Head of caudate nucleus (tissue), 42 donors: ENCODE data around the gene PRKCZ.
"Not testable (repeated sequence)": the region's sequence is repeated elsewhere in the genome, so short reads cannot be mapped to it uniquely, and the experiment has no call there.

Experiments
- DNase-seq, 42 donors: peaks; one replicate each; pipeline versions ENCODE4 v3.0.0 to v3.0.0-alpha.2; 2020 to 2021; ENCODE audit warnings: mixed read lengths in 7 of 42
- intact Hi-C: fragments of 100-400 bp; cut with DNase I; formaldehyde crosslinking; loops from one replicate; pipeline ENCODE4 v1.15.0; 2022

Gene PRKCZ

DNA sequence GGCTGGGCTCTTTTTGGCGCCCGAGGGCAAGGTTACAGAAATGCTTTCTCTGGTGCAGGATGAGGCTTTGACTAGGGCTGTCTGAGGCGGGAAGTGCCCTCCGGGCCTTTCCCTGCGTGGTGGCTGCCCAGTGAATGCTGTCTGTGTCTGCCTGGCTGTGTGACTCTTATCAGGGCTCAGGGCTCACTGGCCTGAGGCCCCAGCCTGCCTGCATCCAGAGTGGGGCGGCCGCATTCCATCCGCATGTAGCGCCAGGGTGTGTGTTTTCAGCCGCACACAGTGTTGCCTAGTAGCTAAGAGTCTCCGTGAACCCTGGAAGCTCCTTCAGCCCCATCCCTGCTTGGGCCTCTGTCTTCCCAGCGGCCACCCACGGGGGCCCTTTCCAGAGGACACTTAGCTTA, 85.2 kb downstream of the PRKCZ start:
- DNase-seq = peak in 17 of 42 donors; percentile 13 to 64 (median 49)
- intact Hi-C loops = no loop called here

GRCh38 chr1:2135941-2136340, 85.7 kb downstream of the PRKCZ start:
- intact Hi-C loops = no loop called here
- DNase-seq = peak in 8 of 42 donors; percentile 2 to 42 (median 25)

DNA sequence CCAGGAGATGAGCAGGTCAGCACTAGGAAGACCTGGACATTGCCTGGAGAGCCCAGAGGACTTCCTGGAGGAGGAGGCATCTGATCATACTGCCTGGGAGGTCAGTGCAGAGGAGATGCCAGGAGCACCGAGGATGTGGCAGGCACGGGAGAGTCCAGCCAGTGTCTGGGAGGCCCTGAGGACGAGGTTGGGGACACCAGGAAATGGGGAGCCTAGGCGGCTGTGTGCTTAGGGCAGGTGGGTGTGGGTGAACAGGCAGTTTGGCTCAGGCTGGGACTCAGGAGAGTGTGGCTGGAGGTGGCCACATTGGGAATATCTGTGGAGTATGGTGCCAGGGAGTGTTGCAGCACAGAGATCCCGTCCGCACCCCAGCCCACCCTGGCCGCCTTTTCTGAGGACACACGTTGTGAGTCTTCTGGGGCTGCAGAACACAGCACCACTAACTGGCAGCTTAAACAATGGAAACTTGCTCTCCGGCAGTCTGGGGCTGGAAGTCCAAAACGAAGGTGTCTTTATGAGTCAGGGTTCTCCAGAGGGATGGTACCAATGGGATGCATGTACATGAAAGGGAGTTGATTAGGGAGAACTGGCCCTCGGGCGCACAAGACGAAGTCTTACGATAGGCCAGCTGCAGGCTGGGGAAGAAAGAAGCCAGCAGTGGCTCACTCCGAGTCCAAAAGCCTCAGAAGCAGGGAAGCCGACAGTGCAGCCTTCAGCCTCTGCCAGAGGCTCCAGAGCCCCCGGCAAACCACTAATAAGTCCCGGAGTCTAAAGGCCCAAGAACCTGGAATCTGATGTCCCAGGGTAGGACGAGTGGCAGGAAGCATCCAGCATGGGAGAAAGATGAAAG, 86.4 kb downstream of the PRKCZ start:
- intact Hi-C loops = no loop called here
- peak in 12 of 42 donors; percentile 1 to 43 (median 20) for DNase-seq

DNA sequence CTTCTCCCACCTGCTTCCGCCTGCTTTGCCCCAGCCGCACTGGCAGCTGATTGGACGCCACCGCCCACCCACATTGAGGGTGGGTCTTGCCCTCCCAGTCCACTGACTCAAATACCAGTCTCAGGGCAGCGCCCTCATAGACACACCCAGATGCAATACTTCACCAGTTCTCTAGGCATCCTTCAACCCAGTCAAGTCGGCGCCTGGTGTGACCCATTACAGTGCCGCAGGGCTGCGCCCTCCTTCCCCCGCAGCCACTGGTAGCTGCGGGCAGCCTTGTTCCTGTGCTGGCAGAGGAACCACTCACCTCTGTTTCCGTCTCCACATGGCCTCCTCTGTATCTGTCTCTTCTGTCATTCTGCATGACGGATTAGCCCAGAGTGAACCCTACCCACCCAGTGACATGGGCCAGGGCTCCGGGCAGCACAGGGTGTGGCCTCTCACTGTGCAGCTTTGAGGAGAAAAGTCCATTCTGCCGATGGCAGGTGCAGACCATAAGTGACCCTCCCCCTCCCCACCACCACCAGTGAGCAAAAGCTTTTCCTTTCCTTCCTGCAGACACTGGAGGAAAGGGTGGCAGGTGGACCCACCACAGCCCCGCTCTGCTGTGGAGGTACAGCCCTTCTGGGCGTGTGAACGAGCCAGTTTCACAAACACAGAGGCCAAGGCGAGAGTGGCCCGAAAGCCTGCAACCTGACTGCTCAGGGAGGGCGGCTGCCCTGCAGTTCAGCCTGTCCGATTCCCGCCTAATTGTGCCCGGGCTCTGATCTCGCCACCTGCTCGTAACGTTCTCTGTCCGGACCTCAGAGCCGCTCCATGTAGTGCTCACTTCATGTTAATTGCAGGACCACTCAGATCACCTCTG, 87.3 kb downstream of the PRKCZ start:
- intact Hi-C loops = no loop called here
- peak in 10 of 42 donors; percentile 7 to 46 (median 26) for DNase-seq

DNA sequence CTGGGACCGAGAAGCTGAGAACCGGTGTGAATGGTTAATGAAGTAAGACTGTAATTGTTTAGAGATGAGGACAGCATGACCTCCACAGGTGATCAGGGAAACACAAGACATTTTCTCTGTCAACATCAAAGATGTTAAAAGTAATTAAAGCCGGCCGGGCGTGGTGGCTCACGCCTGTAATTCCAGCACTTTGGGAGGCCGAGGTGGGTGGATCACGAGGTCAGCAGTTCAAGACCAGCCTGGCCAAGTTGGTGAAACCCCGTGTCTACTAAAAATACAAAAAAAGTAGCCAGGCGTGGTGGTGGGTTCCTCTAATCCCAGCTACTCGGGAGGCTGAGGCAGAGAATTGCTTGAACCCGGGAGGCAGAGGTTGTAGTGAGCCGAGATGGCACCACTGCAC, 88.9 kb downstream of the PRKCZ start:
- peak in 7 of 42 donors; percentile 2 to 37 (median 20) for DNase-seq
- intact Hi-C loops = not testable (repeated sequence)

DNA sequence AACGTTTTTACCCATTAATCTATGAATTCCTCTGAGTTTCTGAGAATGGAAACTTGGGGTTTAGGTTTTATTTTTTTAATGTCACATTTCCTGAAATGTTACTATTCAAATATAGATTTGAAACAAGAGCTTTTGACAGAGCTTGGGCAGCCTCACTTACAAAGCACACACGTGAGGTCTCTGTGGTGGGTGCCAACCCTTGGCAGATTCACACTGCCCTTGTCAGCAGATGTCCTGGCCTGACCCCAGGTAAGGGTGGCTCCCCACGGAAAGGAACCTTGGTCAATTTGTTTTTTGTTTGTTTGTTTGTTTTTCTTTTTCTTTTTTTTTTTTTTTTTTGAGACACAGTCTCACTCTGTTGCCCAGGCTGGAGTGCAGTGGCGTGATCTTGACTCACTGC, 90.8 kb downstream of the PRKCZ start:
- intact Hi-C loops = no loop called here
- peak in 9 of 42 donors; percentile 1 to 37 (median 14) for DNase-seq

- intact Hi-C loops = no loop called here
- peak in 4 of 42 donors; percentile 1 to 26 (median 10) for DNase-seq
Measured at GRCh38 chr1:2143814-2144500, 93.7 kb downstream of the PRKCZ start.

DNA sequence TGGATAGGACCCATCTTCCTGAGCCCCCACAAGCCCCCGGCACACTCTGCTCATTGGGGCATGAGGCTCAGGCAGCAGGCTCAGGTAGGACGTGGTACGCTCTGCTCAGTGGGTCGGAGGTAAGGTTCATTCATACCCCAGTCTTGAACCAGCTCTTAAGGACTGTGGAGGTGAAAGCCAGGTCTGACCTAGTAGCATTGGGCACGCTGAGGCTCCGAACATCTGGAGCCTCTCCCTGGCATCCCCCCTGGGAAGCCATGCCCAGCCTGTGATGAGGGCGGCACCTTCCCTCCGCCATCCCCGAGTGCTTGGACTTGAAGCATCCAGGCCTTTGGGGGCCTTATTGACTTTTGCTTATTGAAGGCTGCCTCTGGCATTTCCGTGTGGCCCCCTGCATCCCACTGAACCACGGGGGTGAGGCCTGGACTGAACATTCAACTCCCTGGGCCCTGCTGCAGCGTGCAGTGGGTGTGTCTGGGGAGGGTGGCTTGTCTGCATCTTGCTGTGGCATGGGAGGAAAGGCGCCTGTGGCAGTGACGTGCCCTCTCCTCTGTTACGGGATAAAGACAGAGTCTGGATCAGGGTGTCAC, 94.4 kb downstream of the PRKCZ start:
- intact Hi-C loops = no loop called here
- peak in 4 of 42 donors; percentile 1 to 32 (median 12) for DNase-seq

- intact Hi-C loops = no loop called here
- peak in 4 of 42 donors; percentile 1 to 33 (median 4) for DNase-seq
Measured at GRCh38 chr1:2145946-2146835, 96.0 kb downstream of the PRKCZ start.

GRCh38 chr1:2146836-2147517, 96.8 kb downstream of the PRKCZ start:
- DNase-seq = peak in 2 of 42 donors; percentile 1 to 3
- intact Hi-C loops = no loop called here

- intact Hi-C loops = not testable (repeated sequence)
Measured at GRCh38 chr1:2147869-2148268, 97.7 kb downstream of the PRKCZ start.

GRCh38 chr1:2148691-2149090, 98.5 kb downstream of the PRKCZ start:
- intact Hi-C loops = no loop called here
- no peak for DNase-seq

More at GRCh38 chr1:2147869-2148268, 97.7 kb downstream of the PRKCZ start:
- DNase-seq = not testable (repeated sequence)

DNA sequence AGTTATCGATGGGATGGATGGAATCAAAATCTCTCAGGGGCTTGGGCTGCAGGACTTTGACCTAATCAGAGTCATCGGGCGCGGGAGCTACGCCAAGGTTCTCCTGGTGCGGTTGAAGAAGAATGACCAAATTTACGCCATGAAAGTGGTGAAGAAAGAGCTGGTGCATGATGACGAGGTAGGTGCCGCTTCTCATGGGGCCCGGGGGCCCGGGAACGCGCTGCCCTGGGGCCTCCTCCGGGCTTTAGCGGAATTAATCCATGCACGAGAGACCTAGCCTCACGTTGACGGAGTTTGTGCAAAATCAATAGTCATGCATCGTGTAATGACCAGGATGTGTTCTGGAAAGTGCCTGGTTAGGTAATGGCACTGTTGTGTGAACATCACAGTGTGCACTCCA, 100.6 kb downstream of the PRKCZ start:
- intact Hi-C loops = no loop called here
- DNase-seq = no peak

- DNase-seq = no peak
- intact Hi-C loops = no loop called here
Measured at GRCh38 chr1:2151252-2151651, 101.0 kb downstream of the PRKCZ start.

DNA sequence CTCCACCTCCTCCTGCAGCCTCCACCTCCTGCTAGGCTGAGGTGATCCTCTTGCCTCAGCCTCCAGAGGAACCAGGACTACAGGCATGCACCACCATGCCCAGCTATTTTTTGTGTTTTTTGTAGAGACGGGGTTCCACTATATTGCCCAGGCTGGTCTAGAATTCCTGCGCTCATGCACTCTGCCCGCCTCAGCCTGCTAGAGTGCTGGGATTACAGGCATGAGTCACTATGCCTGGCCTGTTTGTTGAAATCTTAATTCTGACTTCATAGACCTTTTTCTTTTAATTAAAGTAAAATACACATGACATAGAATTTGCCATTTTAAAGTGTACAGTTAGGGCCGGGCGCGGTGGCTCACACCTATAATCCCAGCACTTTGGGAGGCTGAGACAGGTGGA, 101.7 kb downstream of the PRKCZ start:
- intact Hi-C loops = no loop called here
- DNase-seq = no peak

GRCh38 chr1:2152954-2153353, 102.7 kb downstream of the PRKCZ start:
- intact Hi-C loops = no loop called here
- DNase-seq = peak in 41 of 42 donors; percentile 49 to 94 (median 78)

- intact Hi-C loops = no loop called here
- DNase-seq = no peak
Measured at GRCh38 chr1:2154022-2154421, 103.8 kb downstream of the PRKCZ start.
